AG09319 (cell line): ENCODE data around the gene ELMOD1.
"Not testable (repeated sequence)": the region's sequence is repeated elsewhere in the genome, so short reads cannot be mapped to it uniquely, and the experiment has no call there.

Experiments used
- DNase-seq: peaks from one replicate; pipeline ENCODE4 v3.0.0-alpha.2; 2010; ENCODE audit warnings: low read depth; ENCODE audit errors: extremely low read depth
- TF ChIP-seq, protein P1 (sequence below): IDR thresholded peaks from 2 replicates; pipeline ENCODE4 v1.5.1; 2011; ENCODE audit warnings: low read depth, mild to moderate bottlenecking, inconsistent platforms, low read length, moderate library complexity

Gene ELMOD1

GRCh38 chr11:107570015-107570414 lies 20.9 kb upstream of the ELMOD1 start:
- no peak for DNase-seq
- TF ChIP-seq, protein P1, sequence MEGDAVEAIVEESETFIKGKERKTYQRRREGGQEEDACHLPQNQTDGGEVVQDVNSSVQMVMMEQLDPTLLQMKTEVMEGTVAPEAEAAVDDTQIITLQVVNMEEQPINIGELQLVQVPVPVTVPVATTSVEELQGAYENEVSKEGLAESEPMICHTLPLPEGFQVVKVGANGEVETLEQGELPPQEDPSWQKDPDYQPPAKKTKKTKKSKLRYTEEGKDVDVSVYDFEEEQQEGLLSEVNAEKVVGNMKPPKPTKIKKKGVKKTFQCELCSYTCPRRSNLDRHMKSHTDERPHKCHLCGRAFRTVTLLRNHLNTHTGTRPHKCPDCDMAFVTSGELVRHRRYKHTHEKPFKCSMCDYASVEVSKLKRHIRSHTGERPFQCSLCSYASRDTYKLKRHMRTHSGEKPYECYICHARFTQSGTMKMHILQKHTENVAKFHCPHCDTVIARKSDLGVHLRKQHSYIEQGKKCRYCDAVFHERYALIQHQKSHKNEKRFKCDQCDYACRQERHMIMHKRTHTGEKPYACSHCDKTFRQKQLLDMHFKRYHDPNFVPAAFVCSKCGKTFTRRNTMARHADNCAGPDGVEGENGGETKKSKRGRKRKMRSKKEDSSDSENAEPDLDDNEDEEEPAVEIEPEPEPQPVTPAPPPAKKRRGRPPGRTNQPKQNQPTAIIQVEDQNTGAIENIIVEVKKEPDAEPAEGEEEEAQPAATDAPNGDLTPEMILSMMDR = no peak

- TF ChIP-seq, protein P1 = no peak
- no peak for DNase-seq
Observed at GRCh38 chr11:107573438-107573837, 17.5 kb upstream of the ELMOD1 start.

DNA sequence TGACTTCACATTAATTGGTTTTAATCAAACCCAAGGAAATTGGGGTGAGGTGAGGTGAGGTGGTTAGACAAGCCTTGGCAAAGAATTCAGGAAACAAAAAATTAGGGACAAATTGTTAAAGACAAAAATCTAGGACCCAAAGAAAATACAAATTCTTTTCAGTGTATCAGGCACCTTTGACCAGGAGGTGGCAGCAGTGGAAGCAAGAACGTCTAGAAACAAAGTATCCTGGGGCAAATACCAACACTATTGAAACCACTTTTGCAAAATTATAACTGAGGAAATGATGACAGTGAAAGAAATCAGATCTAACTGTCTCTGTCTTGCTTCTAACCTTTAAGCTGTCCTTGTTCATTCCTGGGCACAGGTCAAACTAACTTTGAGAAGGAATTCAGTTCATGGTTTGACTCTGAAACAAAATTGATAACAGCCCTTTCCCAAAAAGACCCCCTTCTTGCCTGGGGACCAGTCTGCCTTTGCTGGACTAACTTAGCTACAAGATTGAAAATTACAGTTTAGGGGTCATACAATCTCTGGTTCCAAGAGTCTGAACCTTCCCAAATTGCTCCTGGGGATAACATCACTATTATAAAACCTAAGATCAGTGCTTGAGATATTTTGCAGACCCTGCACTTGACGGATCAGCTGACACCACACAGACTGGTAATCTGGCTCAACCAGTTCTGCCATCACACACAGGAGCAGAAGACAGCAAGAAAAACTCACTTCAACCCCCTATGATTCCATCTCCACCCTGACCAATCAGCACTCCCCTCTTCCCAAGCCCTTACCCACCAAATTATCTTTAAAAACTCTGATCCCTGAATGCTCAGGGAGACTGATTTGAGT lies 14.2 kb upstream of the ELMOD1 start:
- peak; percentile 19 for DNase-seq
- TF ChIP-seq, protein P1 = peak; percentile 77

GRCh38 chr11:107577346-107577711 lies 13.6 kb upstream of the ELMOD1 start:
- no peak for DNase-seq
- TF ChIP-seq, protein P1 = no peak

GRCh38 chr11:107579169-107579568 lies 11.8 kb upstream of the ELMOD1 start:
- not testable (repeated sequence) for DNase-seq

DNA sequence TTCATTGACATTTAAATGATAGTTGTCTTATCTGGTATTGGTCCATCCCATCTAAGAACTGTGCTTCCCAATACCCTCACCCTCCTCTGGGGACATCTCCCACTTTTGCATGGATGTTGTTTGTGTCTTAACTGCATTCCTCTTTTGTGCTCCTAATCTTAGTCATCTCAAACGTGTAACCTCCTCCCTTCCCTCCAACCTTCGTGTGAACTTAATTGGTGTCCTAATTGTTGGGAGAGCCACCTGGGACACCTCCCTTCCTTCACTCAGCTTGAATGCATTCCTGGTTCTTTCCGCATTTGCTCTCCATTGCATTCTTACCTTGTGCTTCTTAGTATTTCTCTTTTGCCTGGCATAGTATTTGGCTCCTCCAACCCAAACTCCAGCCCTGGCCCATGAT lies 9.8 kb upstream of the ELMOD1 start:
- DNase-seq = no peak
- TF ChIP-seq, protein P1 = no peak

- TF ChIP-seq, protein P1 = no peak
Observed at GRCh38 chr11:107583629-107584195, 7.2 kb upstream of the ELMOD1 start.

More at GRCh38 chr11:107583629-107584195, 7.2 kb upstream of the ELMOD1 start:
- DNase-seq = no peak
